Activated gamma-delta T cell treated with Interleukin-2 at 50 U/mL for 16 hours (primary cell): Measurements from ENCODE around the gene GPR119.
"Not testable (repeated sequence)": the region's sequence is repeated elsewhere in the genome, so short reads cannot be mapped to it uniquely, and the experiment has no call there.

Source experiments
- DNase-seq: peaks from one replicate; pipeline ENCODE4 v3.0.0-alpha.2; 2020

GPR119 gene

DNA sequence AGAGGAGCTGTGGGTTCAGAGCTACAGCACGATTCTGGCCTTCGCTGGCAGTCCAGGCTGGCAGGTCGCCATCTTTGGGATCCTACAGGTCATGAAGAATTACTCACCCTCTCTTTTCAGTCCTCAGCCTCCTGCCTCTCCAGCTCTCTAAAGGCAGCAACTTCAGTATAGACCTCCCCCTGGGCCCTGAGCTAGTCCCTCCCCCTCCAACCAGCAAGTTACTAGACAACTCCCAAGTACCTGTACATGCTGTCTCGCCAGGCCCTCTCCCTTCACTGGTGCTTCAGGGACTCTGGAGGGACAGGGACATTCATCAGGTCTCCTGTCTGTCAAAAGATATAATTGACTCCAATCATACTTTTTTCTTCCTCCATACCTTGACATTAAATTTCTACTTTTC lies at the start of gene GPR119:
GPR119 (minus strand) TSS at position 155 of the 400 bp plus-strand sequence. CDS start 227 bp downstream, outside the sequence.
- no peak for DNase-seq

GRCh38 chrX:130429236-130429635 lies 43.8 kb upstream of the GPR119 start:
- not testable (repeated sequence) for DNase-seq

DNA sequence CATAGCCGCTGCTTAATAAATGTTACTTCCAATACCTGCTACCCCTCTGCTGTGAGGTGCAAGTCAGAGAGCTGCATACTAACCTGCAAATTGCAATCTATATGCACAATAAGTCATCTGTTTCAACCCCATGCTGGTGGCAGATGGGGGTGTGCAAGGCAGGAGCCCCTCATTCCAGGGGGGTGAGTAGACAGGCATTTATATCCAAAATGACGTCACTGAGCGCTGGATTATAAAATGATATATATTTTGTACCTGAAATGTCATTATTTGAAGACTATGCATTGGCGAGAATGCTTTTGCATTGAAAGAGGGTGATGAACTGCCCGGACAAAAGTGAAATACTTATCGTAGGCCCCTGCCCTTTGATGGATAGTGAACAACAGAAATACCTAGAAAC lies 41.1 kb upstream of the GPR119 start:
- DNase-seq = no peak

GRCh38 chrX:130419263-130419662 lies 33.8 kb upstream of the GPR119 start:
- no peak for DNase-seq

- no peak for DNase-seq
Measured at GRCh38 chrX:130418740-130419139, 33.3 kb upstream of the GPR119 start.

DNA sequence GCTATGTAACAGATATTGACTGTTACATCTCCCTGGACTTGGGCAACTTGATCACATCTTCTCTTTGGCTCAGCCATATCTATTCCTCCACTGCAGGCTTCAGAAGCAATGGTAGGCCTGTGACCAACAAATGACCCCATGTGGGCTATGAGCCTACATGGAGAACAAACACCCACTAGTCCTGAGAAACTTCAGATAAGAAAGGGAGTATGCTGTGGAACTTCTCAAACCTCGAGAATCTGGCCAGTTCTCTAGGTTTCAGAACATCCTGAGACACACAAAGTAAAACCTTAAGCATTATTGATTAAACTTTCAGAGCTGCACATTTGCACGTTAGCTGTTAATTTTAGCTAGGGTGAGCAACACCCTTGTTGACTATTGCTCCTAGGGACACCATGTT lies 32.6 kb upstream of the GPR119 start:
- no peak for DNase-seq

GRCh38 chrX:130416785-130417184 lies 31.3 kb upstream of the GPR119 start:
- DNase-seq = no peak

- DNase-seq = no peak
Measured at GRCh38 chrX:130415201-130415600, 29.7 kb upstream of the GPR119 start.

DNA sequence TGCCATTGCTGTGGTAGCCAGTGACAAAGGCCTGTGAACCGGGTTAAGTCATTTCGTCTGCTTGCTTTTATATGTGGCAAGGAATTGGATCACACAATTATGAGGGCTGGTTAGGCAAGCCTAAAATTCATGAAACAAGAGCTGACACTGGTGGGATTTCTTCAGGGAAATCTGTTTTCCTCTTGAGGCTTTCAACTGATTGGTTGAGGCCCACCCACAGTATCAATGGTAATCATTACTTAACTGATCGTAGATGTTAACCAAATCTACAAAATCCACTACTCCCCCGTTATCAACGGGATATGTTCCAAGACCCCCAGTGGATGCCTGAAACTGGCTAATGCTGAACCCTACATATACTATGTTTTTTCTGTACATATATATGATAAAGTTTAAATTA lies 29.3 kb upstream of the GPR119 start:
- no peak for DNase-seq

- DNase-seq = no peak
Measured at GRCh38 chrX:130413415-130413814, 27.9 kb upstream of the GPR119 start.

- DNase-seq = no peak
Measured at GRCh38 chrX:130402208-130402684, 16.8 kb upstream of the GPR119 start.

- peak; percentile 58 for DNase-seq
Measured at GRCh38 chrX:130401415-130402207, 16.1 kb upstream of the GPR119 start, which contains the start of gene RBMX2. TSS of gene RBMX2 (plus strand) at chrX:130401987. CDS start at chrX:130402033, 46 bp downstream.

- DNase-seq = no peak
Measured at GRCh38 chrX:130395341-130395740, 9.9 kb upstream of the GPR119 start.

- DNase-seq = no peak
Measured at GRCh38 chrX:130393451-130394074, 8.1 kb upstream of the GPR119 start.

- no peak for DNase-seq
Measured at GRCh38 chrX:130386408-130386808, 934 bp upstream of the GPR119 start.

GRCh38 chrX:130378024-130378669 lies 7.3 kb downstream of the GPR119 start:
- DNase-seq = no peak

DNA sequence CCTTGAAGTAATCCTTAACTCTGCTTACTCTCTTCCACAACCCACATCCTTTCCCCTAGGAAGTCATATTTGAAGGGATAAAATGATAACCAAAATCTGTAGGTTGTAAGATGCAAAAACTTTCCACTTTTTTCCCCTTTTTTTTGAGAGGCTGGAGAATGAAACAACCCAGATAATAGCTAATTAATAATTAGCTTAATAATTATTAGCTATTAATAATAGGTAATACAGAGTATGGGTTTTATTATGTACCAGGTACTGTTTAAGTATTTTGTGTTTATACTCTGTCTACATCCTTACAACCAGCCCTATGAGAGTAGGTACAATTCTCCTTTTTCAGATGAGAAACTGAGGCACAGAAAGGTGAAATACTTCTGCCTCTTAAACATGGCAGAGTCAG lies 9.4 kb downstream of the GPR119 start:
- no peak for DNase-seq

DNA sequence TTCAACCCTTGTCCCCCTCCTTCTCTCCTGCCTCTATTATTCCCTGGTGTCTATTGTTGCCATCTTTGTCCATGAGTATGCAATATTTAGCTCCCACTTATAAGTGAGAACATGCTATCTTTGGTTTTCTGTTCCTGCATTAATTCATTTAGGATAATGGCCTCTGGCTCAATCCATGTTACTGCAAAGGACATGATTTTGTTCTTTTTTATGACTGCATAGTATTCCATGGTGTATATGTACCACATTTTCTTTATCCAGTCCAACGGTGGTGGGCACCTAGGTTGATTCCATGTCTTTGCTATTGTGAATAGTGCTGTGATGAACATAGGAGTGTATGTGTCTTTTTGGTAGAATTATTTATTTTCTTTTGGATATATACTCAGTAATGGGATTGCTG lies 33.4 kb downstream of the GPR119 start:
- not testable (repeated sequence) for DNase-seq

DNA sequence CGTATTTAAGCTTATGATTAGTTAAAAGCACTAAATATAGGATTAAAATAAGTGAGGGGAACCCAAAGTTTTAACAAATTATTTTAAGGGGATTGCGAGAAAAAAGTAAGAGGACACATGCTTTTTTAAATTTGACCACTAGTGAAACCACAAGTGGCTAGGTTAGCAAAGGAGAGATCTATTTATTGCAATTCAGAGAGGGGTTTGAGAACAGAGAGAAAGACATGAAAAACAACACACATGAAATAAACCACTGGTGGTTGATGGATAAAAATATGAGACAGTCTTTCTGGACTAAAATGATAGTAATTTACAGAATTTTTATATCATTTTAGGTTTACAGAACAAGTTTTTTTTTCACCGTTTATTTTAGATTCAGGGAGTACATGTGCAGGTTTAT lies 33.9 kb downstream of the GPR119 start:
- DNase-seq = no peak

DNA sequence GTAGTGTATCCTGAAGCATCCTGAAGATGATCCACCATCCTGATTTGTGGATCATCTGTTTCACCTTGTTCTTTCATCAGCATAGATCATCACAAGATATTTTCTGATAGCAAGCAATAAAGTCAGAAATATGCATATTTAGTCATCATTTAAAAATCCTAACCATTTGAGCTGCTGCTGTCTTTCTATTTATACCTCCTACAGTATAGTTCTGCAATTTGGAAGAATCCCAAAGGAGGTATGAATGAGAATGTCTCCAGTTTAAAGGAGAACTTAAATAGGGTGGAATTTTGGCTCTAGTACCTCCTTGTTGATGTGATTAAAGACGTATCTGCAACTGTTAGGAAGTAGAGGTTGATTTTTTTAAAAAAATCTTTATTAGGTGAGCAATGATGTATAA lies 38.2 kb downstream of the GPR119 start:
- DNase-seq = no peak

GRCh38 chrX:130343411-130343810 lies 42.1 kb downstream of the GPR119 start:
- DNase-seq = no peak

GRCh38 chrX:130340271-130340670 lies 45.2 kb downstream of the GPR119 start:
- no peak for DNase-seq

- peak; percentile 64 for DNase-seq
Measured at GRCh38 chrX:130339408-130340222, 45.9 kb downstream of the GPR119 start, which contains the start of gene SLC25A14. TSS of gene SLC25A14 (plus strand) at chrX:130339919. CDS start at chrX:130340279, 360 bp downstream.
